ENCODE data around the gene SOCS7. TPM values are rescaled to one million over a fixed set of nuclear protein-coding genes. Genes with fewer than 3 reads are reported as not detected.
A peak's percentile ranks its signal among the peaks of the same experiment; 100 is the strongest.

SOCS7 gene
- total and polyA plus RNA-seq, 2 experiments from 2014 or later = 5.0 to 29.2 TPM

DNA sequence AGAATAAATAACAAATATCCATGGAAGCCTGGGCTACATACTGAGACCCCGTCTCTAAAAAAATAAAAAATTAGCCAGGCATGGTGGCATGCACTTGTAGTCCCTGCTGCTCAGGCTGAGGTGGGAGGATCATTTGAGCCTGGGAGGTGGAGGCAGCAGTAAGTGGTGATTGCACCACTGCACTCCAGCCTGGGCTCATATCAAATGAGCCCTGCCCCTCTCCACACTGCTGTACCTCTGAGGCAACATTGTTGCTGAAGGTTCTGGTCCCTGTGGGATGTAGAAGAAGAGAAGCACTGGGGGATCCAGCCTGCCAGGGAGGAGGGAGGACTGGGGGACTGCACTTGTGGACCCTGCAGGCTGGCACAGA is 65.2 kb downstream of the SOCS7 start:
- Mint-ChIP-seq H3K4me1 (peaks cover 76% of the 10 kb centered on the region), H3K4me3 (no peak overlapping the region; the same call in 2 of the 3 replicates), H3K36me3 (ENCODE audit: low read depth) (no peaks in the 10 kb centered on the region), H3K9me3 (no peaks in the 10 kb centered on the region; the same call in 2 of the 3 replicates), H3K27ac (0 out of 2 replicates have a peak overlapping the region, but pooled peaks have one; percentile 31), H3K27me3 (ENCODE audit: insufficient read depth, low read depth, poor library complexity) (peaks cover 46% of the 10 kb centered on the region)
- Histone ChIP-seq H2AFZ (no peak overlapping the region), H3K79me2 (replicated peaks; ENCODE audit: insufficient read depth) (0 out of 2 replicates have a peak, but pooled peaks cover 5% of the 10 kb centered on the region), H3K4me3 (no peak overlapping the region), H3K9me2 (ENCODE audit: insufficient read depth) (no peaks in the 10 kb centered on the region), H3K27ac (ENCODE audit: low read depth) (0 out of 2 replicates have a peak overlapping the region, but pooled peaks have one; percentile 26), H3K4me2 (0 out of 2 replicates have a peak overlapping the region, but pooled peaks have one; percentile 43), H3K27me3 (ENCODE audit: insufficient read depth) (peaks cover 20% of the 10 kb centered on the region), H4K20me1 (replicated peaks; ENCODE audit: insufficient read depth) (no peaks in the 10 kb centered on the region), H3K36me3 (ENCODE audit: insufficient read depth) (no peaks in the 10 kb centered on the region), H3K4me1 (ENCODE audit: insufficient read depth) (peaks cover 62% of the 10 kb centered on the region), H3F3A (replicated peaks; ENCODE audit: low read depth) (peaks cover 39% of the 10 kb centered on the region)
- ATAC-seq = no peak
- no peak for TF ChIP-seq EZH2 (IDR thresholded peaks at IDR 0.05; ENCODE audit: low read depth, unreplicated experiment)
- TF ChIP-seq POLR2AphosphoS5 (IDR thresholded peaks at IDR 0.05; ENCODE audit: low read depth) = no peak
- DNase-seq (ENCODE audit: low spot score) = no peak

DNA sequence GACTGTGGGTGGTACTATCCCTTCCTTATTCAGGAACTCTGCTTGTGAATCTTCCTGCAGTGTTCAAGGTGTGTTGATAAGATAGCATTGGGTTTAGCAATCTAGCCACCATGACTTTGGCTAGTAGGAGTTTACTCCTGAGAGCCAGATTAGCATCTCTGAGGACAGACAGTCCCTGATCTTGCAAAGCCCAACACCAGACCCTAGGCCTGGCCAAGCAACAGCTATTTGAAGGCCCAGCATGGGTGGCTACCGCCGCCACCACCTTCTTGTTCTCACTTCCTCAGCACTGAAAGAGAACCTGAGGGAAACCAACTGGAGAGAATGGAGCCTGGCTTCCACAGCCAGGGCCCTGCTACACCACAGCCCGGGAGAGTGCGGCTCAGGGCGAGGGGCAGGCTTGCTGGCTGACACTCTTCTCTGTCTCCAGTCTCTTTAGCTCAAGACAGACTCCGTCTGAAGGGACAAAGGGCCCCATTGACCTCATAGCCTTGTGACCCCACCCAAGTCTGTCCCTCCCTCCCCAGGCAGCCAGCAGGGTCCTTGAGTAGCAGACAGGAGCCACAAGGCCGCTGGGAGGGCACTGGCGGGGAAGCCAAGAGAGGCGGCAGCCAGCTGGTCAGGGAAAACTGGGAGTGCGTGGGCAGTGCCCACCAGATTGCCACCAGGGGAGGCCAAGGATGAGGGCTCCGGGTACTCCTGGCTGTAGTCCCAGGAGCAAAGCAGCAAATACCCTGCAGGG is 65.7 kb downstream of the SOCS7 start:
- Histone ChIP-seq H3K4me2 (0 out of 2 replicates have a peak overlapping the region, but pooled peaks have one; percentile 32), H3K36me3 (ENCODE audit: insufficient read depth) (no peaks in the 10 kb centered on the region), H3K27ac (ENCODE audit: low read depth) (no peak overlapping the region), H2AFZ (no peak overlapping the region), H3F3A (replicated peaks; ENCODE audit: low read depth) (peaks cover 40% of the 10 kb centered on the region), H4K20me1 (replicated peaks; ENCODE audit: insufficient read depth) (no peaks in the 10 kb centered on the region), H3K9me2 (ENCODE audit: insufficient read depth) (no peaks in the 10 kb centered on the region), H3K4me1 (ENCODE audit: insufficient read depth) (peaks cover 67% of the 10 kb centered on the region), H3K79me2 (replicated peaks; ENCODE audit: insufficient read depth) (0 out of 2 replicates have a peak, but pooled peaks cover 5% of the 10 kb centered on the region), H3K4me3 (no peak overlapping the region), H3K27me3 (ENCODE audit: insufficient read depth) (peaks cover 20% of the 10 kb centered on the region)
- H3K36me3 Mint-ChIP-seq (ENCODE audit: low read depth) = no peaks in the 10 kb centered on the region; the same call in 2 of the 3 replicates
- peaks cover 79% of the 10 kb centered on the region for H3K4me1 Mint-ChIP-seq
- DNase-seq (ENCODE audit: low spot score) = no peak
- peaks cover 48% of the 10 kb centered on the region for H3K27me3 Mint-ChIP-seq (ENCODE audit: insufficient read depth, low read depth, poor library complexity)
- no peak for ATAC-seq
- H3K9me3 Mint-ChIP-seq = no peaks in the 10 kb centered on the region; the same call in 2 of the 3 replicates
- TF ChIP-seq ZNF331 (CRISPR knock-in tag; IDR thresholded peaks at IDR 0.05; ENCODE audit: low read depth) = no peak
- TF ChIP-seq NANOG (IDR thresholded peaks at IDR 0.05; ENCODE audit: borderline replicate concordance) = no peak
- no peak overlapping the region; the same call in 2 of the 3 replicates for H3K4me3 Mint-ChIP-seq
- H3K27ac Mint-ChIP-seq = 0 out of 2 replicates have a peak overlapping the region, but pooled peaks have one; percentile 31

- Mint-ChIP-seq H3K4me3 (peak overlapping the region; percentile 80), H3K4me1 (peaks cover 82% of the 10 kb centered on the region), H3K36me3 (ENCODE audit: low read depth) (no peaks in the 10 kb centered on the region; the same call in 2 of the 3 replicates), H3K9me3 (no peaks in the 10 kb centered on the region; the same call in 2 of the 3 replicates), H3K27ac (no peak overlapping the region), H3K27me3 (ENCODE audit: insufficient read depth, low read depth, poor library complexity) (peaks cover 49% of the 10 kb centered on the region)
- no peak overlapping the region; the same call in 1 of the 2 replicates for H2AFZ ChIP-seq
- TF ChIP-seq POLR2AphosphoS5 (IDR thresholded peaks at IDR 0.05; ENCODE audit: low read depth) (no peak), EZH2 (IDR thresholded peaks at IDR 0.05; ENCODE audit: low read depth, unreplicated experiment) (no peak), CTCF (conservative IDR thresholded peaks at IDR 0.05; ENCODE audit: low read depth in 2 of 2) (no peak)
- TF ChIP-seq, protein P1, sequence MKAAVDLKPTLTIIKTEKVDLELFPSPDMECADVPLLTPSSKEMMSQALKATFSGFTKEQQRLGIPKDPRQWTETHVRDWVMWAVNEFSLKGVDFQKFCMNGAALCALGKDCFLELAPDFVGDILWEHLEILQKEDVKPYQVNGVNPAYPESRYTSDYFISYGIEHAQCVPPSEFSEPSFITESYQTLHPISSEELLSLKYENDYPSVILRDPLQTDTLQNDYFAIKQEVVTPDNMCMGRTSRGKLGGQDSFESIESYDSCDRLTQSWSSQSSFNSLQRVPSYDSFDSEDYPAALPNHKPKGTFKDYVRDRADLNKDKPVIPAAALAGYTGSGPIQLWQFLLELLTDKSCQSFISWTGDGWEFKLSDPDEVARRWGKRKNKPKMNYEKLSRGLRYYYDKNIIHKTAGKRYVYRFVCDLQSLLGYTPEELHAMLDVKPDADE (IDR thresholded peaks at IDR 0.05) = no peak
- ATAC-seq (no peak), DNase-seq (ENCODE audit: low spot score) (no peak)
- peak overlapping the region; percentile 85 for H3K4me2 ChIP-seq
- no peak overlapping the region for H3K27ac ChIP-seq (ENCODE audit: low read depth)
- H3K27me3 ChIP-seq (ENCODE audit: insufficient read depth) = peaks cover 20% of the 10 kb centered on the region
- H3K4me3 ChIP-seq = peak overlapping the region; percentile 70
- peaks cover 72% of the 10 kb centered on the region for H3K4me1 ChIP-seq (ENCODE audit: insufficient read depth)
- peaks cover 43% of the 10 kb centered on the region for H3F3A ChIP-seq (replicated peaks; ENCODE audit: low read depth)
- no peaks in the 10 kb centered on the region for H4K20me1 ChIP-seq (replicated peaks; ENCODE audit: insufficient read depth)
- H3K79me2 ChIP-seq (replicated peaks; ENCODE audit: insufficient read depth) = 0 out of 2 replicates have a peak, but pooled peaks cover 12% of the 10 kb centered on the region
- H3K36me3 ChIP-seq (ENCODE audit: insufficient read depth) = no peaks in the 10 kb centered on the region
- no peaks in the 10 kb centered on the region for H3K9me2 ChIP-seq (ENCODE audit: insufficient read depth)
These were observed 66.5 kb downstream of the SOCS7 start for GRCh38 chr17:38418062-38418692.
